ENCODE data around the gene BPIFB4.

GRCh38 chr20:33124261-33124660, 44.8 kb downstream of the BPIFB4 start:
- no peak for TF ChIP-seq CTCF (conservative IDR thresholded peaks at IDR 0.05; ENCODE audit: low read depth, low read length)
- no peak for TF ChIP-seq EZH2 (IDR thresholded peaks at IDR 0.05; ENCODE audit: borderline replicate concordance, low read depth, low read length, poor library complexity, severe bottlenecking)
